IPS-15b (cell line): ENCODE data around the gene PTPN14.
"Not testable (repeated sequence)": the region's sequence is repeated elsewhere in the genome, so short reads cannot be mapped to it uniquely, and the experiment has no call there.

ENCODE experiments used
- H3K27me3 ChIP-seq: one replicate; pipeline ENCODE4 v1.6.1; 2013; ENCODE audit warnings: low read length; ENCODE audit not compliant: control insufficient read depth, insufficient read depth
- H3K36me3 ChIP-seq: one replicate; pipeline ENCODE4 v1.6.1; 2013; ENCODE audit warnings: low read length; ENCODE audit not compliant: control insufficient read depth, insufficient read depth
- H3K4me1 ChIP-seq: one replicate; pipeline ENCODE4 v1.6.1; 2013; ENCODE audit warnings: mild to moderate bottlenecking, low read length; ENCODE audit not compliant: control insufficient read depth, insufficient read depth
- H3K4me3 ChIP-seq: one replicate; pipeline ENCODE4 v1.5.1; 2013; ENCODE audit warnings: low read depth, low read length
- H3K9ac ChIP-seq: one replicate; pipeline ENCODE4 v1.6.1; 2013; ENCODE audit warnings: low read depth, mild to moderate bottlenecking, low read length
- H3K9me3 ChIP-seq: one replicate; pipeline ENCODE4 v1.6.1; 2013; ENCODE audit warnings: mild to moderate bottlenecking, low read length; ENCODE audit not compliant: control insufficient read depth, insufficient read depth

Gene PTPN14

GRCh38 chr1:214414691-214415090, 136.7 kb downstream of the PTPN14 start:
- H3K9ac ChIP-seq: no peak overlapping the region
- H3K27me3 ChIP-seq: no peaks in the 10 kb centered on the region
- no peak overlapping the region for H3K4me3 ChIP-seq
- peaks cover under 1% of the 10 kb centered on the region for H3K4me1 ChIP-seq
- no peaks in the 10 kb centered on the region for H3K36me3 ChIP-seq
- H3K9me3 ChIP-seq: no peaks in the 10 kb centered on the region

- H3K9me3 ChIP-seq: no peaks in the 10 kb centered on the region
- no peaks in the 10 kb centered on the region for H3K4me1 ChIP-seq
- no peaks in the 10 kb centered on the region for H3K36me3 ChIP-seq
- no peaks in the 10 kb centered on the region for H3K27me3 ChIP-seq
- H3K9ac ChIP-seq: no peak overlapping the region
- H3K4me3 ChIP-seq: no peak overlapping the region
Observed at GRCh38 chr1:214413315-214413714, 138.1 kb downstream of the PTPN14 start.

GRCh38 chr1:214404571-214405213, 146.7 kb downstream of the PTPN14 start:
- no peak overlapping the region for H3K4me3 ChIP-seq
- H3K4me1 ChIP-seq: peaks cover 15% of the 10 kb centered on the region
- H3K9ac ChIP-seq: no peak overlapping the region
- no peaks in the 10 kb centered on the region for H3K27me3 ChIP-seq
- peaks cover 7% of the 10 kb centered on the region for H3K36me3 ChIP-seq
- H3K9me3 ChIP-seq: no peaks in the 10 kb centered on the region

GRCh38 chr1:214404154-214404553, 147.2 kb downstream of the PTPN14 start:
- H3K4me1 ChIP-seq: peaks cover 15% of the 10 kb centered on the region

GRCh38 chr1:214403431-214403830, 148.0 kb downstream of the PTPN14 start:
- Histone ChIP-seq H3K9ac (no peak overlapping the region), H3K27me3 (no peaks in the 10 kb centered on the region)

More at GRCh38 chr1:214404154-214404553, 147.2 kb downstream of the PTPN14 start:
- Histone ChIP-seq H3K9me3 (no peaks in the 10 kb centered on the region), H3K4me3 (no peak overlapping the region), H3K9ac (no peak overlapping the region), H3K27me3 (no peaks in the 10 kb centered on the region), H3K36me3 (peaks cover 7% of the 10 kb centered on the region)

GRCh38 chr1:214402613-214403083, 148.8 kb downstream of the PTPN14 start:
- Histone ChIP-seq H3K27me3 (no peaks in the 10 kb centered on the region), H3K4me3 (no peak overlapping the region), H3K4me1 (peaks cover 18% of the 10 kb centered on the region), H3K9me3 (no peaks in the 10 kb centered on the region), H3K9ac (no peak overlapping the region), H3K36me3 (peaks cover 7% of the 10 kb centered on the region)

More at GRCh38 chr1:214403431-214403830, 148.0 kb downstream of the PTPN14 start:
- Histone ChIP-seq H3K36me3 (peaks cover 7% of the 10 kb centered on the region), H3K9me3 (no peaks in the 10 kb centered on the region), H3K4me3 (no peak overlapping the region), H3K4me1 (peaks cover 15% of the 10 kb centered on the region)

- H3K27me3 ChIP-seq: no peaks in the 10 kb centered on the region
- no peak overlapping the region for H3K9ac ChIP-seq
- H3K4me3 ChIP-seq: no peak overlapping the region
- peaks cover 7% of the 10 kb centered on the region for H3K36me3 ChIP-seq
- no peaks in the 10 kb centered on the region for H3K9me3 ChIP-seq
- peaks cover 18% of the 10 kb centered on the region for H3K4me1 ChIP-seq
Observed at GRCh38 chr1:214401666-214402065, 149.7 kb downstream of the PTPN14 start.

- peaks cover 7% of the 10 kb centered on the region for H3K36me3 ChIP-seq
- no peaks in the 10 kb centered on the region for H3K27me3 ChIP-seq
- H3K9ac ChIP-seq: no peak overlapping the region
- no peak overlapping the region for H3K4me3 ChIP-seq
- no peaks in the 10 kb centered on the region for H3K9me3 ChIP-seq
- peaks cover 14% of the 10 kb centered on the region for H3K4me1 ChIP-seq
Observed at GRCh38 chr1:214400131-214400530, 151.3 kb downstream of the PTPN14 start.

- H3K4me1 ChIP-seq: peaks cover 3% of the 10 kb centered on the region
- H3K4me3 ChIP-seq: no peak overlapping the region
- no peaks in the 10 kb centered on the region for H3K27me3 ChIP-seq
- peaks cover 7% of the 10 kb centered on the region for H3K36me3 ChIP-seq
- no peaks in the 10 kb centered on the region for H3K9me3 ChIP-seq
- no peak overlapping the region for H3K9ac ChIP-seq
Observed at GRCh38 chr1:214398490-214398889, 152.9 kb downstream of the PTPN14 start.

- Histone ChIP-seq H3K36me3 (peaks cover 7% of the 10 kb centered on the region), H3K27me3 (no peaks in the 10 kb centered on the region), H3K9ac (no peak overlapping the region)
Observed at GRCh38 chr1:214397497-214397896, 153.9 kb downstream of the PTPN14 start.

GRCh38 chr1:214396330-214396729, 155.1 kb downstream of the PTPN14 start:
- Histone ChIP-seq H3K4me3 (no peak overlapping the region), H3K9me3 (no peaks in the 10 kb centered on the region), H3K36me3 (peaks cover 5% of the 10 kb centered on the region), H3K27me3 (no peaks in the 10 kb centered on the region), H3K4me1 (peaks cover 3% of the 10 kb centered on the region), H3K9ac (no peak overlapping the region)

More at GRCh38 chr1:214397497-214397896, 153.9 kb downstream of the PTPN14 start:
- no peak overlapping the region for H3K4me3 ChIP-seq
- peaks cover 3% of the 10 kb centered on the region for H3K4me1 ChIP-seq
- H3K9me3 ChIP-seq: no peaks in the 10 kb centered on the region

GRCh38 chr1:214394569-214394968, 156.8 kb downstream of the PTPN14 start:
- H3K27me3 ChIP-seq, H3K36me3 ChIP-seq, H3K9me3 ChIP-seq, H3K4me3 ChIP-seq, H3K9ac ChIP-seq, H3K4me1 ChIP-seq: not testable (repeated sequence)
